HG03342 (cell line): ENCODE data around the gene SIX6.
"Not testable (repeated sequence)": the region's sequence is repeated elsewhere in the genome, so short reads cannot be mapped to it uniquely, and the experiment has no call there.

ENCODE experiments used
- ATAC-seq: cut with Tn5 transposase; IDR thresholded peaks from one replicate; pipeline ENCODE4 v1.9.1; 2021; ENCODE audit warnings: mild to moderate bottlenecking, moderate library complexity; ENCODE audit not compliant: unreplicated experiment

Gene SIX6

GRCh38 chr14:60508707-60509437 is at the start of gene SIX6:
Gene SIX6 (plus strand): TSS chr14:60509146. CDS start chr14:60509399, 253 bp downstream.
- ATAC-seq: no peak

DNA sequence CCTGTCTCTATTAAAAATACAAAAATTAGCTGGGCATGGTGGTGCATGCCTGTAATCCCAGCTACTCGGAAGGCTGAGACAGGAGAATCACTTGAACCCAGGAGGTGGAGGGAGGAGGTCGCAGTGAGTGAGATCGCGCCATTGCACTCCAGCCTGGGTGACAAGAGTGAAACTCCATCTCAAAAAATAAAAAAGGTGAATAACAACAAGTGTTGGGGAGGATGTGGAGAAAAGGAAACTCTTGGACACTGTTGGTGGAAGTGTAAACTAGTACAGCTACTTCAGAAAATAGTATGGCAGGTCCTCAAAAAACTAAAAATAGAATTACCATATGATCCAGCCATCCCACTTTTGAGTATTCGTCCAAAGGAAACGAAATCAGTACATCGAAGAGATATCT is 28.7 kb upstream of the SIX6 start:
- ATAC-seq: not testable (repeated sequence)

DNA sequence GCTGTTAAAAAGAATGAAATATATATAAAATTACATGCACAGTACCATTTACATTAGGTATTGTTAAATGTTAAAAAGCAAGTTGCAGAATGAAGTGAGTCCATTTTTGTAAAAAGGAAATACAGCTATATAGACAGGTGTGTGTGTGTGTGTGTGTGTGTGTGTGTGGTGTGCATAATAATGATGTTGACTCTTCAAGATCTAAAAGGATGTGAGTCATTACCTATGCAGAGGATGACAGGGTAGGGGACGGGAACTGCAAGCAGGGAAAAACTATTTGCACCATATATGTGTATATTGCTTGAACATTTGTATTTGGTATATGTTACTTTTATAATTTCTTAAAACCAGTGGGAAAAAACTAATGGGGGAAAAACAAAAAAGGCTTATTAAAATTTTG is 26.2 kb upstream of the SIX6 start:
- no peak for ATAC-seq

DNA sequence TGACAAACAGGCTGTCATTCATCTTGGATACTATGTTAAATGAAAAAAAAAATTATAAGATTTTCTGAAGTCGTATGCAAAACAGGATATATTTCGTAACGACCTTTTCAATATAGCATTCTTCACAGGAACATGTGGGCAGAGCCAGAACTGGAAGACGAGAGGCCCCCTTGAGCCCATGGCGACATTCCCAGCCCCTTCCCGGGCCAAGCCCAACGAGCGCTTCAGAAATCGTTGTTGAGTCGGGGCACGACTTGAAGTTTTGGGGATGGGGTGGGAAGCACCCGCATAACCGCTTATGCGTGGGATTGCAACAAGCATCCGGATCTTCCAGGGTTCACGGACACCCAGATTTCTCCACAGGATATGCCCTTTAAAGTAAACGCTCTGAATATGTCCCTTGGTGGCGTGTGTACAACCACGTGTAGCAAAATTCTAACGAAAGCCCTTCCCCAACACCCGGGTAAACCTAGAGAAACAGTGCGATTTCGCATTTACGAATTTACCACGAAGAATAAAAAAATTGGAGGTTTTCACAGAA is 23.8 kb upstream of the SIX6 start:
- no peak for ATAC-seq

- ATAC-seq: no peak
Observed at GRCh38 chr14:60485598-60486251, 23.2 kb upstream of the SIX6 start, which contains the start of gene C14orf39. Gene C14orf39 (minus strand): TSS chr14:60486063. CDS start chr14:60485078, 985 bp downstream.

DNA sequence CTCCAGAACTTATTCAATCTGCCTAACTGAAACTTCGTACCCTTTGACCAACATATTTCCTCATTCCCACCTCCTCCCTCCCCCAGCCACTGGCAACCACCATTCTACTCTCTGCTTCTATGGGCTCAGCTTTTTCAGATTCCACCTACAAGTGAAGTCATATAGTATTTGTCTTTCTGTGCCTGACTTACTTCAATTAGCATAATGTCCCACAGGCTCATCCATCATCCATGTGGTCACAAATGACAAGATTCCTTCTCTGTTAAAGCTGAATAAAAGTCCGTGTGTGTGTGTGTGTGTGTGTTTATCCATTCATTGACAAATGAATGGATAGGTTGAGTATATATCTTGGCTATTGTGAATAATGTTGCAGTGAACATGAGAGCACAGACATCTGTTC is 21.7 kb upstream of the SIX6 start:
- no peak for ATAC-seq

GRCh38 chr14:60488175-60488574 is 20.8 kb upstream of the SIX6 start:
- ATAC-seq: no peak

- no peak for ATAC-seq
Observed at GRCh38 chr14:60490270-60490669, 18.7 kb upstream of the SIX6 start.

GRCh38 chr14:60495946-60496345 is 13.0 kb upstream of the SIX6 start:
- ATAC-seq: no peak

DNA sequence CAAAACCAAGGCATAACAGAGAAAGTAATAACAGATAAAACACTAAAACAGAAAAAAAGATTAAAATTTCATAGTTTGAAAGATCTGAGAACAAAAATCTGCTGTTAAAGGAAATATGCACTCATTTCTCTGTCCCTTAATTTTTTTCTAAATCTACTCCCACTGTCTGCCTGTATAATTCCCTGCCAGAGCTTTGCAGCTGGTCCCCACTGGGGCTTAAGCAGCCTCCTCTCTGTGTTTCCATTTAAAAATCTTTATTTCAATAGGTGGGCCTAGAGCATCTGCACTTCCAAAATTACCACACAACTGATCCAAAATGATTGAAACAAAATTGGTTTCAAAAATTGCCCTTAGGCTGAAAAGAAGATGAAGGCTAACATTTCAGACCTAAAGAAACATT is 6.4 kb upstream of the SIX6 start:
- no peak for ATAC-seq

- ATAC-seq: no peak
Observed at GRCh38 chr14:60505448-60505847, 3.5 kb upstream of the SIX6 start.

GRCh38 chr14:60506010-60506409 is 2.9 kb upstream of the SIX6 start:
- ATAC-seq: no peak

GRCh38 chr14:60506462-60506984 is 2.4 kb upstream of the SIX6 start:
- ATAC-seq: no peak

GRCh38 chr14:60506985-60507829 is 1.7 kb upstream of the SIX6 start:
- no peak for ATAC-seq

- ATAC-seq: no peak
Observed at GRCh38 chr14:60508363-60508706, 611 bp upstream of the SIX6 start.

DNA sequence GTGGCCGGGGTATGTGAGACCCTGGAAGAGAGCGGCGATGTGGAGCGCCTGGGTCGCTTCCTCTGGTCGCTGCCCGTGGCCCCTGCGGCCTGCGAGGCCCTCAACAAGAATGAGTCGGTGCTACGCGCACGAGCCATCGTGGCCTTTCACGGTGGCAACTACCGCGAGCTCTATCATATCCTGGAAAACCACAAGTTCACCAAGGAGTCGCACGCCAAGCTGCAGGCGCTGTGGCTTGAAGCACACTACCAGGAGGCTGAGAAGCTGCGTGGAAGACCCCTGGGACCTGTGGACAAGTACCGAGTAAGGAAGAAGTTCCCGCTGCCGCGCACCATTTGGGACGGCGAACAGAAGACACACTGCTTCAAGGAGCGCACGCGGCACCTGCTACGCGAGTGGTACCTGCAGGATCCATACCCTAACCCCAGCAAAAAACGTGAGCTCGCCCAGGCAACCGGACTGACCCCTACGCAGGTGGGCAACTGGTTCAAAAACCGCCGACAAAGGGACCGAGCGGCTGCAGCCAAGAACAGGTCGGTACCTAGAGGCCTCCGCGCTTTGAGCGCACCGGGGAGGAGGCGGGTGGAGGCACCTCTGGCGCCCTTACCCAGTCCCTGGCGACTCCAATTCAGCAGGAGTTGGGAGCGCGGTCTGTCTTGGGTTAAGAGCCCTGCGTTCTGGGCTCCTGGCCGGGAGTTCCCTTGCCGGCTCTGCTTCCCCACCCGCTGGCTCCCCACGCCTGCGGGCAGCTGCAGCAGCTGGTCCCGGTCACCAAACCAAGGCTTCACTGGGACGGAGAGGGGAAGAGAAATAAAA is 700 bp downstream of the SIX6 start:
- ATAC-seq: no peak

DNA sequence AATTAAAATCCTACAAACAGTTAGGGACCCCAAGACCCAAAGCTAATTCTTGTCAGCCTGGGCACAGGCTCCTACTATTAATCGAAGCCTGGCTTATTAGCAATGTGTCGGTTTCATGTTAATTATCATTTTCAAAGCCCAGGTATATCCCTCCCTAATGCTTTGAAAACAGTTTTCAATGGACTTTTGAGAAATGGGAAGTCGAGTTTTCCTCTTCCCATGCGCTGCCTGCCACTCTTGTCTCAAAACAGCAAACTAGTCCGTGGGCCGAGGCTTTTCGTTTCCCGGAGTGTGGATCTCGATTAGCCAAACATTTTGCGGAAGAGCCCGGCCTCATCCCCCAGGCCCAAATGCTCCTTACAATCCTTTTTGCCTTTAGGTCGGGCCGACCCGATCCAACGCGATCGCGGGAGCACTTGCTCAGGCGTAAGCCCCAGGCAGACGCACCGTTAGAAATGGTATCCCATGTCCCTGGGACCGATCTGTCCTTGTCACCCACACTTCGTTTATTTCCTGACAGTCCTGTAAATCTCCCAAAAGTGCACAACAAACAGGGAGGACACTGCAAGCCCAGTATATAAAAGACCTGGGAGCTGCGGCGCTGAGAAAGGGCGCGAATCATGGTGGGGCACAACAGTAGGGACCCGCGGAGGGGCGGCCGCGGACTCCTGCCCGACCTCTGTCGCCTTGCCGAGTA is 1.5 kb downstream of the SIX6 start:
- ATAC-seq: no peak

DNA sequence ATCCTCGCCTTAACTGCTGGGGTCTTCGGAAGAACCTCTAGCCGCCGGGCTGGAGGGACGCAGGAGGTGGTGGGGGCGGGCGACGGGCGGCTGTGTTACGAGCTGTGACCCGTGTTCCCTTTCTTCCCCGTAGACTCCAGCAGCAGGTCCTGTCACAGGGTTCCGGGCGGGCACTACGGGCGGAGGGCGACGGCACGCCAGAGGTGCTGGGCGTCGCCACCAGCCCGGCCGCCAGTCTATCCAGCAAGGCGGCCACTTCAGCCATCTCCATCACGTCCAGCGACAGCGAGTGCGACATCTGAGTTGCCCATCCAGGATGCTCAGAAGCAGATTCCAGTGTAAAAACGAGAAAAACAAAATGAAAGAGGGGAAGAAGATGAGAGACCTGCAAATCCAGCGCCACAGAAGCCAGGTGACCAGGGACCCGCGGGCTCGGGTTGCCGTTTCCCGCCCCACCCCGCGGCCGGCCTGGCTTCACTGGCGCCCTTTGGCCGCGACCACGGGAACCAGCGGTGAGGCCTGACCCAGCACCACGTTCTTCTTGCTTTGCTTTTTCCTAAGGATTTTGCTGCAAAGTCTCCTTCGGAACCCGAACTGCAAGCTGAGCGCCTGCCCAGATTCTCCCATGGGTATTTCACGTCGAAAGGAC is 2.1 kb downstream of the SIX6 start:
- no peak for ATAC-seq

DNA sequence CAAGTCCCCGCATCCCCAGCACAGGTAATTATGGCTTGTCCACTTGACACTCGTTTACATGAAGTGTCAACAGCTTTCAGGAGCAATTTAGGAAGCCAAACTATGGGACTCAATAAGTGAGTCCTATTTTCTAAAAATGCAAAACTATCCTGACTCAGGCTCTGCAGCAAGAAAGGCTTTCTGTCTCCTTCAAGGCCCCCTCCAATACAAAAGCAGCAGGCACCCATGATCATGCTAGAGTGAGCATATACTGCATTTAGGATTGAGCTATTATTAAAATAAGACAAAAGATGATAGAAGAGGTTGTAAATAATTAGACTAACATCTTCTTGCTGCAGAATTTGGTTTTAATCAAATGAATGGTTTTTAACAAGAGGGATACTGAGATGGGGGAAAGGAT is 3.2 kb downstream of the SIX6 start:
- no peak for ATAC-seq
